Measurements from ENCODE around the gene USP7. TPM values are rescaled to one million over a fixed set of nuclear protein-coding genes. Genes with fewer than 3 reads are reported as not detected.

Gene USP7
- total RNA-seq, 1 donor from 2014 or later: 96.9 TPM

- Mint-ChIP-seq H3K36me3 (ENCODE audit: low read depth, unreplicated experiment) (no peaks in the 10 kb centered on the region), H3K27me3 (ENCODE audit: low read depth, unreplicated experiment) (peaks cover 6% of the 10 kb centered on the region), H3K4me1 (ENCODE audit: low read depth, unreplicated experiment) (peaks cover 3% of the 10 kb centered on the region), H3K4me3 (ENCODE audit: unreplicated experiment) (no peak overlapping the region), H3K27ac (ENCODE audit: unreplicated experiment) (no peak overlapping the region), H3K9me3 (ENCODE audit: unreplicated experiment) (peaks cover 5% of the 10 kb centered on the region)
- Histone ChIP-seq H3K9me3 (ENCODE audit: insufficient read depth, low read depth, low read length) (peaks cover 7% of the 10 kb centered on the region), H3K79me2 (ENCODE audit: insufficient read depth, low read length) (no peaks in the 10 kb centered on the region), H4K20me1 (ENCODE audit: insufficient read depth, low read length) (no peaks in the 10 kb centered on the region), H3K4me1 (ENCODE audit: insufficient read depth, low read length) (peaks cover 12% of the 10 kb centered on the region), H3K9ac (ENCODE audit: low read length) (no peak overlapping the region), H3K36me3 (ENCODE audit: insufficient read depth, low read length) (no peaks in the 10 kb centered on the region), H3K27me3 (ENCODE audit: insufficient read depth, low read length) (no peaks in the 10 kb centered on the region), H3K4me3 (ENCODE audit: insufficient read depth, low read depth, low read length) (no peak overlapping the region), H3K27ac (ENCODE audit: low read depth, low read length) (no peak overlapping the region), H3K4me2 (ENCODE audit: low read length) (peak overlapping the region; percentile 53), H2AFZ (ENCODE audit: low read depth, low read length) (peak overlapping the region; percentile 51)
- FAIRE-seq: no peak
- TF ChIP-seq CTCF (IDR thresholded peaks at IDR 0.05; ENCODE audit: insufficient read depth, low read depth, low read length): no peak
- TF ChIP-seq EZH2 (IDR thresholded peaks at IDR 0.05; ENCODE audit: insufficient read depth, low read length): no peak
- DNase-seq (ENCODE audit: low read depth): no peak
Measured at GRCh38 chr16:9012848-9013507, 49.3 kb upstream of the USP7 start.

- Histone ChIP-seq H2AFZ (ENCODE audit: low read depth, low read length) (no peak overlapping the region), H3K27me3 (ENCODE audit: insufficient read depth, low read length) (no peaks in the 10 kb centered on the region), H3K27ac (ENCODE audit: low read depth, low read length) (no peak overlapping the region), H3K9me3 (ENCODE audit: insufficient read depth, low read depth, low read length) (peaks cover 7% of the 10 kb centered on the region), H4K20me1 (ENCODE audit: insufficient read depth, low read length) (no peaks in the 10 kb centered on the region), H3K9ac (ENCODE audit: low read length) (no peak overlapping the region), H3K4me2 (ENCODE audit: low read length) (no peak overlapping the region), H3K79me2 (ENCODE audit: insufficient read depth, low read length) (no peaks in the 10 kb centered on the region), H3K4me1 (ENCODE audit: insufficient read depth, low read length) (peaks cover 9% of the 10 kb centered on the region), H3K36me3 (ENCODE audit: insufficient read depth, low read length) (no peaks in the 10 kb centered on the region), H3K4me3 (ENCODE audit: insufficient read depth, low read depth, low read length) (no peak overlapping the region)
- H3K27me3 Mint-ChIP-seq (ENCODE audit: low read depth, unreplicated experiment): peaks cover 6% of the 10 kb centered on the region
- FAIRE-seq (no peak), DNase-seq (ENCODE audit: low read depth) (no peak)
- H3K36me3 Mint-ChIP-seq (ENCODE audit: low read depth, unreplicated experiment): no peaks in the 10 kb centered on the region
- H3K27ac Mint-ChIP-seq (ENCODE audit: unreplicated experiment): no peak overlapping the region
- peaks cover 3% of the 10 kb centered on the region for H3K4me1 Mint-ChIP-seq (ENCODE audit: low read depth, unreplicated experiment)
- H3K4me3 Mint-ChIP-seq (ENCODE audit: unreplicated experiment): no peak overlapping the region
- peaks cover 5% of the 10 kb centered on the region for H3K9me3 Mint-ChIP-seq (ENCODE audit: unreplicated experiment)
- TF ChIP-seq CTCF (IDR thresholded peaks at IDR 0.05; ENCODE audit: insufficient read depth, low read depth, low read length) (no peak), EZH2 (IDR thresholded peaks at IDR 0.05; ENCODE audit: insufficient read depth, low read length) (no peak)
Measured at GRCh38 chr16:9012330-9012729, 48.6 kb upstream of the USP7 start.

GRCh38 chr16:9008601-9009260, 45.0 kb upstream of the USP7 start:
- Mint-ChIP-seq H3K4me3 (ENCODE audit: unreplicated experiment) (no peak overlapping the region), H3K27me3 (ENCODE audit: low read depth, unreplicated experiment) (peaks cover 6% of the 10 kb centered on the region), H3K36me3 (ENCODE audit: low read depth, unreplicated experiment) (no peaks in the 10 kb centered on the region), H3K9me3 (ENCODE audit: unreplicated experiment) (no peaks in the 10 kb centered on the region), H3K4me1 (ENCODE audit: low read depth, unreplicated experiment) (peaks cover 3% of the 10 kb centered on the region), H3K27ac (ENCODE audit: unreplicated experiment) (no peak overlapping the region)
- H3K4me2 ChIP-seq (ENCODE audit: low read length): peak overlapping the region; percentile 64
- H3K9me3 ChIP-seq (ENCODE audit: insufficient read depth, low read depth, low read length): no peaks in the 10 kb centered on the region
- peak overlapping the region; percentile 29 for H3K9ac ChIP-seq (ENCODE audit: low read length)
- no peaks in the 10 kb centered on the region for H3K27me3 ChIP-seq (ENCODE audit: insufficient read depth, low read length)
- FAIRE-seq: no peak
- H3K79me2 ChIP-seq (ENCODE audit: insufficient read depth, low read length): no peaks in the 10 kb centered on the region
- peak; percentile 34 for DNase-seq (ENCODE audit: low read depth)
- no peak overlapping the region for H3K4me3 ChIP-seq (ENCODE audit: insufficient read depth, low read depth, low read length)
- H3K4me1 ChIP-seq (ENCODE audit: insufficient read depth, low read length): peaks cover 12% of the 10 kb centered on the region
- no peaks in the 10 kb centered on the region for H4K20me1 ChIP-seq (ENCODE audit: insufficient read depth, low read length)
- TF ChIP-seq CTCF (IDR thresholded peaks at IDR 0.05; ENCODE audit: insufficient read depth, low read depth, low read length) (peak; percentile 66), EZH2 (IDR thresholded peaks at IDR 0.05; ENCODE audit: insufficient read depth, low read length) (no peak)
- H2AFZ ChIP-seq (ENCODE audit: low read depth, low read length): peak overlapping the region; percentile 82
- no peaks in the 10 kb centered on the region for H3K36me3 ChIP-seq (ENCODE audit: insufficient read depth, low read length)
- H3K27ac ChIP-seq (ENCODE audit: low read depth, low read length): peak overlapping the region; percentile 7

All from astrocyte (in vitro differentiated cells and primary cell).